Ecto neural progenitor cell (in vitro differentiated cells): ENCODE measurements around the gene NIPBL.
"Not testable (repeated sequence)": the region's sequence is repeated elsewhere in the genome, so short reads cannot be mapped to it uniquely, and the experiment has no call there.

Experiments
- DNase-seq: peaks from one replicate; pipeline ENCODE4 v3.0.0-alpha.2; 2018; ENCODE audit warnings: low spot score

NIPBL gene

GRCh38 chr5:37015795-37016666 is 139.5 kb downstream of the NIPBL start:
- no peak for DNase-seq

GRCh38 chr5:37028910-37029309 is 152.3 kb downstream of the NIPBL start:
- DNase-seq, result no peak

GRCh38 chr5:37029436-37029835 is 152.9 kb downstream of the NIPBL start:
- no peak for DNase-seq

GRCh38 chr5:37034955-37035354 is 158.4 kb downstream of the NIPBL start:
- DNase-seq, result no peak

- no peak for DNase-seq
Observed at GRCh38 chr5:37037840-37038239, 161.3 kb downstream of the NIPBL start.

- DNase-seq, result no peak
Observed at GRCh38 chr5:37039824-37040223, 163.3 kb downstream of the NIPBL start.

- no peak for DNase-seq
Observed at GRCh38 chr5:37043693-37044092, 167.1 kb downstream of the NIPBL start.

GRCh38 chr5:37044120-37044519 is 167.6 kb downstream of the NIPBL start:
- no peak for DNase-seq

GRCh38 chr5:37045703-37046102 is 169.1 kb downstream of the NIPBL start:
- DNase-seq, result no peak

- DNase-seq, result no peak
Observed at GRCh38 chr5:37047947-37048346, 171.4 kb downstream of the NIPBL start.

GRCh38 chr5:37054391-37054790 is 177.8 kb downstream of the NIPBL start:
- DNase-seq, result no peak

GRCh38 chr5:37055383-37055990 is 178.9 kb downstream of the NIPBL start:
- no peak for DNase-seq

- no peak for DNase-seq
Observed at GRCh38 chr5:37056762-37057161, 180.2 kb downstream of the NIPBL start.

- no peak for DNase-seq
Observed at GRCh38 chr5:37060030-37060429, 183.5 kb downstream of the NIPBL start.

GRCh38 chr5:37063739-37064138 is 187.2 kb downstream of the NIPBL start:
- DNase-seq, result no peak

GRCh38 chr5:37064442-37064841 is 187.9 kb downstream of the NIPBL start:
- DNase-seq, result no peak

GRCh38 chr5:37071487-37071886 is 194.9 kb downstream of the NIPBL start:
- no peak for DNase-seq

GRCh38 chr5:37071901-37072581 is 195.5 kb downstream of the NIPBL start:
- DNase-seq, result no peak

GRCh38 chr5:37075399-37075950 is 198.9 kb downstream of the NIPBL start:
- no peak for DNase-seq

GRCh38 chr5:37077146-37077545 is 200.6 kb downstream of the NIPBL start:
- no peak for DNase-seq

GRCh38 chr5:37080697-37081096 is 204.1 kb downstream of the NIPBL start:
- no peak for DNase-seq

GRCh38 chr5:37082977-37083376 is 206.4 kb downstream of the NIPBL start:
- DNase-seq, result not testable (repeated sequence)

GRCh38 chr5:37086026-37086425 is 209.5 kb downstream of the NIPBL start:
- DNase-seq, result not testable (repeated sequence)
